Nephron progenitor cell (in vitro differentiated cells): Measurements from ENCODE around the gene GAD1.
A peak's percentile ranks its signal among the peaks of the same experiment; 100 is the strongest.

Source experiments
- DNase-seq: peaks from one replicate; pipeline ENCODE4 v3.0.0; 2021
- H3K27ac Mint-ChIP-seq: 2 replicates; pipeline ENCODE4 v1.8.0; 2021; ENCODE audit warnings: mild to moderate bottlenecking, moderate library complexity, mixed read lengths
- H3K27me3 Mint-ChIP-seq: 2 replicates; pipeline ENCODE4 v1.8.0; 2021; ENCODE audit warnings: mild to moderate bottlenecking, low read depth, mixed read lengths; ENCODE audit not compliant: poor library complexity
- H3K36me3 Mint-ChIP-seq: 2 replicates; pipeline ENCODE4 v1.8.0; 2021; ENCODE audit warnings: low read depth, mixed read lengths
- H3K4me1 Mint-ChIP-seq: 2 replicates; pipeline ENCODE4 v1.8.0; 2021; ENCODE audit warnings: mixed read lengths
- H3K4me3 Mint-ChIP-seq: 2 replicates; pipeline ENCODE4 v1.8.0; 2021; ENCODE audit warnings: mild to moderate bottlenecking, moderate library complexity, mixed read lengths
- H3K9me3 Mint-ChIP-seq: 2 replicates; pipeline ENCODE4 v1.8.0; 2021; ENCODE audit warnings: mild to moderate bottlenecking, moderate library complexity, mixed read lengths
- TF ChIP-seq, protein P1 (sequence below): fragments of 200-600 bp; sonication (generic); IDR thresholded peaks from 2 replicates; pipeline ENCODE4 v1.5.0; 2021; ENCODE audit warnings: antibody characterized with exemption

GAD1 gene

DNA sequence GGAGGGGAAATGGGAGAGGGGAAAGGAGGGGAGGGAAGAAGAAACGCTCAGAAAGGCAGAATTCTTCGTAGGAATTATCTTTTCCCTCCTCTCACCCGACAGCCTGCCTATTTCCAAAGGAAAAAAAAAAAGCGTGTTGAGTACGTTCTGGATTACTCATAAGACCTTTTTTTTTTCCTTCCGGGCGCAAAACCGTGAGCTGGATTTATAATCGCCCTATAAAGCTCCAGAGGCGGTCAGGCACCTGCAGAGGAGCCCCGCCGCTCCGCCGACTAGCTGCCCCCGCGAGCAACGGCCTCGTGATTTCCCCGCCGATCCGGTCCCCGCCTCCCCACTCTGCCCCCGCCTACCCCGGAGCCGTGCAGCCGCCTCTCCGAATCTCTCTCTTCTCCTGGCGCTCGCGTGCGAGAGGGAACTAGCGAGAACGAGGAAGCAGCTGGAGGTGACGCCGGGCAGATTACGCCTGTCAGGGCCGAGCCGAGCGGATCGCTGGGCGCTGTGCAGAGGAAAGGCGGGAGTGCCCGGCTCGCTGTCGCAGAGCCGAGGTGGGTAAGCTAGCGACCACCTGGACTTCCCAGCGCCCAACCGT is at the start of gene GAD1:
Gene GAD1 (plus strand): TSS at position 384 of the 589 bp plus-strand sequence. CDS start 1,705 bp downstream, outside the sequence.
- Mint-ChIP-seq H3K27ac (peak within 1 kb of the TSS; percentile 77), H3K4me3 (peak within 1 kb of the TSS; percentile 88), H3K9me3 (no peaks in the 10 kb centered on the region), H3K36me3 (no peaks in the 10 kb centered on the region), H3K27me3 (peaks cover 28% of the 10 kb centered on the region), H3K4me1 (peaks cover 71% of the 10 kb centered on the region)
- DNase-seq, result peak; percentile 79
- TF ChIP-seq, protein P1, sequence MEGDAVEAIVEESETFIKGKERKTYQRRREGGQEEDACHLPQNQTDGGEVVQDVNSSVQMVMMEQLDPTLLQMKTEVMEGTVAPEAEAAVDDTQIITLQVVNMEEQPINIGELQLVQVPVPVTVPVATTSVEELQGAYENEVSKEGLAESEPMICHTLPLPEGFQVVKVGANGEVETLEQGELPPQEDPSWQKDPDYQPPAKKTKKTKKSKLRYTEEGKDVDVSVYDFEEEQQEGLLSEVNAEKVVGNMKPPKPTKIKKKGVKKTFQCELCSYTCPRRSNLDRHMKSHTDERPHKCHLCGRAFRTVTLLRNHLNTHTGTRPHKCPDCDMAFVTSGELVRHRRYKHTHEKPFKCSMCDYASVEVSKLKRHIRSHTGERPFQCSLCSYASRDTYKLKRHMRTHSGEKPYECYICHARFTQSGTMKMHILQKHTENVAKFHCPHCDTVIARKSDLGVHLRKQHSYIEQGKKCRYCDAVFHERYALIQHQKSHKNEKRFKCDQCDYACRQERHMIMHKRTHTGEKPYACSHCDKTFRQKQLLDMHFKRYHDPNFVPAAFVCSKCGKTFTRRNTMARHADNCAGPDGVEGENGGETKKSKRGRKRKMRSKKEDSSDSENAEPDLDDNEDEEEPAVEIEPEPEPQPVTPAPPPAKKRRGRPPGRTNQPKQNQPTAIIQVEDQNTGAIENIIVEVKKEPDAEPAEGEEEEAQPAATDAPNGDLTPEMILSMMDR, result no peak

DNA sequence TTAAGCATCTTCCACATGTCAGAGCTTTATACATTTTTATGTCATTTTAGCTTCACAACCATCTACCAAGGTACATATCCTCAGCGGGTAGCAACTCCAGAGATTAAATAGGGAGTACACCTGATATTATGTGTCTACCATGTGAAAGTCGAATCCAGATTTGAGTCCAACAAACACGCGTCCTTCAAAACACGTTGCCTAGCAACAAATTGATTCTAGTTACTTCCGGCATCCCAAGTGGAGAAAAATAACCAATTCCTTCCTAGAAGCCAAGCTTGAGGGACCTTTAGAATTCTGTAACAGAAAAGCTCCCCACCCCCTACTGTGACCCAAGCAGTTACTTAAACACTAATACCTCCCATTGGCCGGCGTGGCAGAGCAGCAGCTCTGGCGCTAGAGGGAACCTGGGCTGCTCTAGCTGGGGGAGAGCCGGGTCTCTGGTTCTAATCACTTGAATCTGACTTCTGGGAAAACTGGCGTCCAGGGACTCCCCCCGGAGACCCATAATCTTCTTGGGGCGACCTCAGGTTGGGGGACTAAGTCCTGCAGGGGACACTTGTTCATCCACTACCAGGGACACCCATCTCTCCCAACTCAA is 46.6 kb upstream of the GAD1 start, which contains the start of gene ERICH2:
Gene ERICH2 (plus strand): TSS at position 371 of the 598 bp plus-strand sequence. CDS start 304 bp downstream, outside the sequence.
- H3K27ac Mint-ChIP-seq, result peak within 1 kb of the TSS; percentile 68
- H3K27me3 Mint-ChIP-seq, result peaks cover 3% of the 10 kb centered on the region
- H3K4me1 Mint-ChIP-seq, result peaks cover 44% of the 10 kb centered on the region
- no peaks in the 10 kb centered on the region for H3K36me3 Mint-ChIP-seq
- TF ChIP-seq, protein P1, result no peak
- DNase-seq, result peak; percentile 58
- peak within 1 kb of the TSS; percentile 90 for H3K4me3 Mint-ChIP-seq
- no peaks in the 10 kb centered on the region for H3K9me3 Mint-ChIP-seq

DNA sequence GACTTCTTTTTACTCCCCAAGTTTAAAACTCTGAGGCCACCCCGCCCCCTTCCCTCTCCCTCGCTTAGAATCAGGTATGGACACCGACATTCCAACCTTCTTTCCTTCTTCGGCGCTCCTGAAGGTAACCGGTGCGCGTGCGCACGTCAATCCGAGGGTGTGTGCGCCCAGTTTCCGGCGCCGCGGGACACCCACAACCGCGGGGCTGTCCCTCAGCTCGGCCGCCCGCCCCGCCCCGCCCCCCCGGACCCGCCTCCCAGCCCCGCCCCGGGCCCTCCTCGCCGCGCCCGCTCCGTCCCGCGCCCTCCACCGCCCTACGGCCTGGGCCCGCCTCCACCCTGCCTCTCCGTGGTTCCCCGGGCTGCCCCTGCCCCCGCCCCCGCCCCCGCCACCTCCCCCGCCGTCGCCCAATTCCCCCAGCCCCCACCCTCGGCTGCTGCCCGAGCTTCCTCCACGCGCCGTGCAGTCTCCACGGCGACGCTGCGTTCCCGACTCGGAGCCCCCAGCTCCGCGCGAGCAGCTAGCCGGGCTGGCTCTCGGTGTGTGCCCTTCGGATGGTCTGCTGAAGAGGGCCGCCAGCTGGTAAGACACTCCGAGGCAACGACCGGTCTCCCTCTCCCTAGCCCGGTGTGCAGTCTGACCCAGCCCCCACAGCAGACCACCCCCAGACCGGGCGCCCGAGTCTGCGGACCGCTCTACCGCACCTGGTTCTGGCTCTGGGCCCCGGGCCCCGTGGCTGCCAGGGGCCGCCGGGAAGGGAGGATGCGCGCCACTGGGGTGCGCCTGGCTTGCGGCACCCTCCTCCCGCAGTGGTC is 45.9 kb upstream of the GAD1 start:
- DNase-seq, result peak; percentile 84
- Mint-ChIP-seq H3K27me3 (peaks cover 3% of the 10 kb centered on the region), H3K36me3 (no peaks in the 10 kb centered on the region), H3K9me3 (no peaks in the 10 kb centered on the region), H3K4me1 (peaks cover 41% of the 10 kb centered on the region), H3K27ac (peak overlapping the region; percentile 68), H3K4me3 (peak overlapping the region; percentile 90)
- TF ChIP-seq, protein P1, result no peak

DNA sequence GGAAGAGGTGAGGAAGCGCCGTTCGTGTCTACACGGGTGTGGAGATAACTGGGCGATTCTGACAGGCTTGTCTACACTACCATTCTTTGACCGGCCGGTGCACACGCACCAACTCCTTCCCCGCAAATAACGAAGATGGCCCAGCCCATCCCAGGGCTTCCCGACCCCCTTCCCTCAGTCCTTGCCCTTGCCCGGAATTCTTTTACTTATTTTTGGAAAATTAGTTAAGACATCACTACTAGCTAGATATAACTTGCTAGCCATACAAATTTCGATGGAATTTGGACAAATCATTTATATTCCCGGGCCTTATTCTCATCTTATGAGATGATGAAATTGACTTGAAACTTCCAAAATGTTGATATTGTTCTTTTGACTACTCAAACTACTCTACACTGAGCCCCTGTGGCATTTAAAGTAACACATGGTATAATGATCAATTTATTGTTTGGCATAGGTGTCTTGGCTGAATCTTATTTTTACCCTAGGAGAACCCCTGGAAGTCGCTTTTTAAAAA is 45.2 kb upstream of the GAD1 start:
- Mint-ChIP-seq H3K9me3 (no peaks in the 10 kb centered on the region), H3K36me3 (no peaks in the 10 kb centered on the region), H3K27ac (no peak overlapping the region), H3K4me3 (peak overlapping the region; percentile 90), H3K4me1 (peaks cover 35% of the 10 kb centered on the region), H3K27me3 (peaks cover 3% of the 10 kb centered on the region)
- TF ChIP-seq, protein P1, result no peak
- DNase-seq, result no peak

DNA sequence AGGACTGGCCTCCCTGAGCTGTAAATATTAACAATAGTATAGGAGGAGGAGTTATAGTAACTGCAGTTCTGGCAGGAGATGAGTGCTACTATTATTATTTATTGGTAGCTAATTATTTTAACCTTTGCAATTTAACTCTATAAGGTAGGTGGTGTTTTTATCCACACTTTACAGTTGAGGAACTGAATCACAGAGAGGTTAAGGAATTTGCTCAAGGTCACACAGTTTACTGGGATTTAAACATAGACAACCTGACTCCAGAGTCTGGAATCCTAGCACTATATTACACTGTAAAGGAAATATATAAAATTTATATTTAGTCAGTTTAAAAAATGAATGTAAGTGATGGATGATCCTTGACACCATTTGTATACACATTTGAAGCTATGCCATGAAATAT is 44.4 kb upstream of the GAD1 start:
- Mint-ChIP-seq H3K4me1 (peaks cover 31% of the 10 kb centered on the region), H3K9me3 (no peaks in the 10 kb centered on the region), H3K27me3 (peaks cover 3% of the 10 kb centered on the region), H3K36me3 (no peaks in the 10 kb centered on the region), H3K27ac (peak overlapping the region; percentile 71), H3K4me3 (peak overlapping the region; percentile 90)
- TF ChIP-seq, protein P1, result no peak
- no peak for DNase-seq
